Loucy (cell line): ENCODE data around the gene NMRK1.

Experiments
- H2AFZ ChIP-seq: fragments of 200-600 bp; sonication (generic); 2 replicates; pipeline ENCODE4 v1.6.0; 2016; ENCODE audit warnings: antibody characterized with exemption, mild to moderate bottlenecking, low read length, moderate library complexity
- H3F3A ChIP-seq: fragments of 200-600 bp; 2 replicates; pipeline ENCODE4 v1.6.0; 2016; ENCODE audit warnings: antibody characterized with exemption, low read depth, mild to moderate bottlenecking
- H3K27me3 ChIP-seq: fragments of 200-600 bp; sonication (generic); 2 replicates; pipeline ENCODE4 v1.6.1; 2014; ENCODE audit warnings: low read length, mild to moderate bottlenecking; ENCODE audit not compliant: insufficient read depth, poor library complexity, severe bottlenecking
- H3K36me3 ChIP-seq: fragments of 200-600 bp; sonication (generic); 2 replicates; pipeline ENCODE4 v1.6.1; 2016; ENCODE audit warnings: low read length; ENCODE audit not compliant: insufficient read depth
- H3K4me1 ChIP-seq: fragments of 200-600 bp; sonication (generic); 2 replicates; pipeline ENCODE4 v1.5.1; 2014; ENCODE audit warnings: low read length, mild to moderate bottlenecking; ENCODE audit not compliant: insufficient read depth, poor library complexity, severe bottlenecking
- H3K4me2 ChIP-seq: fragments of 200-600 bp; sonication (generic); 2 replicates; pipeline ENCODE4 v1.6.0; 2014; ENCODE audit warnings: antibody characterized with exemption, low read length, low read depth, mild to moderate bottlenecking; ENCODE audit not compliant: poor library complexity, severe bottlenecking
- H3K4me3 ChIP-seq: fragments of 200-600 bp; sonication (generic); 2 replicates; pipeline ENCODE4 v1.5.1; 2014; ENCODE audit warnings: low read length, mild to moderate bottlenecking, mixed read lengths; ENCODE audit not compliant: poor library complexity, severe bottlenecking
- H3K79me2 ChIP-seq: fragments of 200-600 bp; sonication (generic); 2 replicates; pipeline ENCODE4 v1.6.1; 2014; ENCODE audit warnings: low read length; ENCODE audit not compliant: insufficient read depth
- H3K9ac ChIP-seq: fragments of 200-600 bp; sonication (generic); 2 replicates; pipeline ENCODE4 v1.6.0; 2014; ENCODE audit warnings: mild to moderate bottlenecking, low read depth, low read length, moderate library complexity; ENCODE audit not compliant: poor library complexity, severe bottlenecking
- H3K9me2 ChIP-seq: fragments of 200-600 bp; sonication (generic); replicated peaks from 2 replicates; pipeline ENCODE4 v1.6.1; 2016; ENCODE audit warnings: low read depth, low read length, mixed read lengths
- H3K9me3 ChIP-seq: fragments of 200-600 bp; sonication (generic); 2 replicates; pipeline ENCODE4 v1.6.1; 2014; ENCODE audit warnings: mild to moderate bottlenecking, antibody characterized with exemption, low read length, low read depth; ENCODE audit not compliant: insufficient read depth
- H4K20me1 ChIP-seq: fragments of 200-600 bp; sonication (generic); 2 replicates; pipeline ENCODE4 v1.6.0; 2014; ENCODE audit warnings: antibody characterized with exemption, low read length, mild to moderate bottlenecking; ENCODE audit not compliant: insufficient read depth, poor library complexity, severe bottlenecking
- CTCF ChIP-seq: fragments of 200-600 bp; sonication (generic); conservative IDR thresholded peaks from 2 replicates; pipeline ENCODE4 v1.5.1; 2014; ENCODE audit warnings: mild to moderate bottlenecking, antibody characterized with exemption, low read length
- EZH2phosphoT487 ChIP-seq: fragments of 200-600 bp; IDR thresholded peaks from 2 replicates; pipeline ENCODE4 v1.6.1; 2018; ENCODE audit warnings: antibody characterized with exemption, mild to moderate bottlenecking, moderate library complexity, borderline replicate concordance

The NMRK1 gene

GRCh38 chr9:75054368-75055001, 33.5 kb downstream of the NMRK1 start:
- Histone ChIP-seq H3K4me3 (no peak overlapping the region), H3K27me3 (no peaks in the 10 kb centered on the region), H2AFZ (no peak overlapping the region), H3K9me3 (no peaks in the 10 kb centered on the region), H3K79me2 (no peaks in the 10 kb centered on the region), H3K9ac (no peak overlapping the region), H3K4me2 (no peak overlapping the region), H3F3A (no peaks in the 10 kb centered on the region), H4K20me1 (no peaks in the 10 kb centered on the region), H3K4me1 (no peaks in the 10 kb centered on the region), H3K36me3 (no peaks in the 10 kb centered on the region), H3K9me2 (no peaks in the 10 kb centered on the region)
- TF ChIP-seq CTCF, result no peak
- TF ChIP-seq EZH2phosphoT487, result no peak

GRCh38 chr9:75053869-75054268, 34.1 kb downstream of the NMRK1 start:
- Histone ChIP-seq H3K36me3 (no peaks in the 10 kb centered on the region), H2AFZ (no peak overlapping the region), H3K9me3 (no peaks in the 10 kb centered on the region), H3F3A (no peaks in the 10 kb centered on the region), H3K4me2 (no peak overlapping the region), H3K9me2 (no peaks in the 10 kb centered on the region), H3K79me2 (no peaks in the 10 kb centered on the region), H3K9ac (no peak overlapping the region), H3K4me3 (no peak overlapping the region), H3K27me3 (no peaks in the 10 kb centered on the region), H3K4me1 (no peaks in the 10 kb centered on the region), H4K20me1 (no peaks in the 10 kb centered on the region)
- TF ChIP-seq CTCF, result no peak

GRCh38 chr9:75051285-75051684, 36.7 kb downstream of the NMRK1 start:
- Histone ChIP-seq H3K79me2 (no peaks in the 10 kb centered on the region), H2AFZ (no peak overlapping the region), H3F3A (no peaks in the 10 kb centered on the region), H3K27me3 (no peaks in the 10 kb centered on the region), H3K9me3 (no peaks in the 10 kb centered on the region), H3K4me3 (no peak overlapping the region), H3K9me2 (no peaks in the 10 kb centered on the region), H3K9ac (no peak overlapping the region), H3K4me1 (no peaks in the 10 kb centered on the region), H3K4me2 (no peak overlapping the region), H4K20me1 (no peaks in the 10 kb centered on the region), H3K36me3 (no peaks in the 10 kb centered on the region)
- TF ChIP-seq CTCF (no peak), EZH2phosphoT487 (no peak)
